ENCODE data around the gene PMPCB.
A peak's percentile ranks its signal among the peaks of the same experiment; 100 is the strongest.

Gene PMPCB

DNA sequence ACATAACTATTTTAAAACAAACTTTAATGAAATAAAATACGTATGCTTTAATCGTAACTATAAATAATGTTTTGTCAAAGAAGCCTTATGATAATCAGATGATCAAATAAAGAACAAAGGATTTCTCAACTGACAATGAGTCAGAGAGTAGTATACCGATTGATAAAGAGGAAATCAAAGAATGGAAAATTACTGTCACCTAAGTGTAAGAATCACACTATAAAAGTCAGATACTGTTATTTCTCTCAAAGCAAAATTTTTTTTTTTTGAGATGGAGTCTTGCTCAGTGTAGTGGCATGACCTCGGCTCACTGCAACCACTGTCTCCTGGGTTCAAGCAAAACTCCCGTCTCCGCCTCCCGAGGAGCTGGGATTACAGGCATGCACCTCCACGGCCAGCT lies 28.5 kb downstream of the PMPCB start:
- DNase-seq (ENCODE audit: low spot score), result no peak

DNA sequence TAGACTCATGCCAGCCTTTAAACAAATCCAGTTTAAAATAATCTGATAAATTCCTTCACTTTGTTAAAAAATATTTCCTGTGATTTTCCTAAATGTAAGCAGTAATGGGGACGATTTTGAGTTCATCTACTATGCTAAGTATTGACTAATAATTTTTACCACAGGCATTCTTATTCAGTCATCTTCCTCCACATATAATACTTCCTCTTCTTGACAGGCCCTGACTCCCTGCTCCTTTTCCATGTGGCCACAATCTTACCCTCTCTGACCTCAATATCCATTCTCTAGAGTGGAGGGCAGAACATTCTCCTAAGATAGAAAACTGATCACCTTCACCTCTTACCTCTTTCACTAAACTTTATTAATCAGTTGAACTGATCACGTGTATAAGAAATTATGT lies 39.5 kb downstream of the PMPCB start:
- DNase-seq (ENCODE audit: low spot score), result no peak

GRCh38 chr7:103338864-103339263 lies 41.6 kb downstream of the PMPCB start:
- no peak for DNase-seq (ENCODE audit: low spot score)

- DNase-seq (ENCODE audit: low spot score), result no peak
Measured at GRCh38 chr7:103341466-103341865, 44.2 kb downstream of the PMPCB start.

DNA sequence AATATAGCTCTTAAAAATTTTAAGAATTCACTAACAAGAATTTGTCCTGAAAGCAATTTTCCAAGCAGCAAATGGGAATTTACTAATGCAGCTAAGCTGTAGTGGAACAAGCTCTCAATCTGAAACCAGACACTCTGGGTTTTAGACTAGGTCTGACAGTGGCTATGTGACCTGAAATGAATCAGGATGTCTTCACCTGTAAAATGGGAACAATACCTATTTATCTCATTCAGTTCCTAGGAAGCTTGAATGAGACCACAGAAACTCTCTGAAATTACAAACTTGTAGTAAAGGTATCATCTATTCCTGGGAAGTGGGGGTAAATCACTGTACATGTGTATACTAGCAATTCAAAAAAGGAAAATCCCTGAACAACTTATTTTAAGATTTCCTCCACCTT lies 46.1 kb downstream of the PMPCB start:
- DNase-seq (ENCODE audit: low spot score), result no peak

- no peak for DNase-seq (ENCODE audit: low spot score)
Measured at GRCh38 chr7:103343758-103344452, 46.7 kb downstream of the PMPCB start.

- DNase-seq (ENCODE audit: low spot score), result peak; percentile 92
Measured at GRCh38 chr7:103344453-103345149, 47.4 kb downstream of the PMPCB start, which contains the start of gene DNAJC2. Gene DNAJC2 (minus strand): TSS chr7:103344767. CDS start chr7:103344622, 145 bp downstream.

DNA sequence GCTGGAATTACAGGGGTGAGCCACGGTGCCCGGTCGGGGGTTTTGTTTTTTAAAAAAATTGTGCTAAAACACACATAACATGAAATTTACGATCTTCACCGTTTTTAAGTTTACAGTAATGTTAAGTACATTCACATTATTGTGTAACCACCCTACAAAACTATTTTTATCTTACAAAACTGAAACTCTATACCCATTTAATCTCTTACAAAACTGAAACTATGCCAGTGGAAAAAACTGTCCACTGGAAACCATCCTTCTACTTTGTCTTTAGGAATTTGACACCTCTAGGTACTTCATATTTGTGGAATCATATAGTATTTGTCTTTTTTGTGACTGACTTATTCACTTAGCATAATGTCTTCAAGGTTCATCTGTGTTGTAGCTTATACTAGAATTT lies 49.2 kb downstream of the PMPCB start:
- DNase-seq (ENCODE audit: low spot score), result no peak

- DNase-seq (ENCODE audit: low spot score), result peak; percentile 97
Measured at GRCh38 chr7:103347507-103348267, 50.5 kb downstream of the PMPCB start, which contains the start of gene PSMC2. Gene PSMC2 (plus strand): TSS chr7:103347643. CDS start chr7:103347712, 69 bp downstream.

GRCh38 chr7:103348452-103348851 lies 51.2 kb downstream of the PMPCB start:
- DNase-seq (ENCODE audit: low spot score), result no peak

GRCh38 chr7:103348959-103349358 lies 51.7 kb downstream of the PMPCB start:
- DNase-seq (ENCODE audit: low spot score), result no peak

DNA sequence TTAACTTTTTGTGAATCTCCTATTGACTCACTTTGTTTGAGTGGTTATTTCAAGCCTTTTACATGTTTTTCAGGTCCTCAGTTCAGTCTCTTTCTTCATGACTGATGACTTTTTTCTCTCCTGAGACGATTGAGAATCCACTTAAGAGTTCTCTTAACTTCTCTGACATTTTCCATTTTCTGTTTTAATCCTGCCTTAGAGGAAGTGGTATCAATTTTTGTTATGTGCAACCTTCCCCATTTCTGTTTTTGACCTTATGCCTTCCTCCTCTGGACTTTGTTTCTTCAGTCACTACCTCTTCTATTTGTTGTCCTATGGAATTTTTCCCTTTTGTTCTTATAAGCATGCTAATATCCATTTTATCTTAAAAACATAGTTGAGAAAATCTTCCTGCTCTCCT lies 52.6 kb downstream of the PMPCB start:
- DNase-seq (ENCODE audit: low spot score), result no peak
